ENCODE results near the gene PKMYT1.

Gene PKMYT1

GRCh38 chr16:3017794-3018506 lies 37.7 kb upstream of the PKMYT1 start, which contains the start of gene CLDN6:
Gene CLDN6, minus strand, starts transcription at chr16:3018183. Its CDS starts 2,162 bp downstream, at chr16:3016021.
- DNase-seq = peak in 1 of 3 experiments; percentile 2

DNA sequence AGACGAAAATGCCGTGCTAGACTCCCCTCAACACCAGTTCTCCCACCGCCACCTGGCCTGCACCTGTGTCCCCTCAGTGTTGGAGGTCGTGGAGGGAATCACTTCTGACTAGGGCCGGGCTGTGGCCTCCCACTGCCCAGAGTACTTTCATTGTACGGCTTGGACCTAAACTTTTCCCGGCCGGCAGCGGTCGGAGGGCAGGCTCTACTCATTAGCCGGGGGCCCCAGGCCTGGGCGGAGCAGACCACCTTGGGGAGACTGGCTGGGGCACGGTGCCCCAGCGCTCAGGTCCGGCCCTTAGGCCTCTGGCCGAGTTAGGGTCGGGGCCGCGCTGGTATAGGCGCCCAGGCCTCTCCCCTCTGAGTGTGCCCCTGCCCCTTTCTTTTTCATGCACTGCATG lies 37.1 kb upstream of the PKMYT1 start:
- DNase-seq = no peak

- no peak for DNase-seq
These were observed 35.7 kb upstream of the PKMYT1 start for GRCh38 chr16:3015865-3016521.

DNA sequence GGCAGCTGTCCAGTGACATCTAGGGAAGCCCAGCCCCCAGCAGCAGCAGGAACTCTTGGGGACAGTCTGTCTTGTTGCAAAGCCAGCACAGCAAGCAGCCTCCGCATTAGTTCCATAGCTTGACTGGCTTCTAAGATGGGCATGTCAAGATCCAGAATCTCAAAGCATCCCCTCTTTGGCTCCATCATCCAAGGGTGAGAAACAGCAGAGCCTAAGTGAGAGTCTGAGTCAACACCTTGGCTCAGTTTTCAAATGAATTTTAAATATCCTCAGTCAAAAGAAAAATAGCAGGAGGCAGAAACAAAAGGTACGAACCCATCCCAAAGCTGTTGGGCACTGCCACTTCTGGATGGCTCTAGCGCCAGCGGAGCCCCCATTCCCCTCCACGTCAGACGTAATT lies 34.7 kb upstream of the PKMYT1 start:
- no peak for DNase-seq

DNA sequence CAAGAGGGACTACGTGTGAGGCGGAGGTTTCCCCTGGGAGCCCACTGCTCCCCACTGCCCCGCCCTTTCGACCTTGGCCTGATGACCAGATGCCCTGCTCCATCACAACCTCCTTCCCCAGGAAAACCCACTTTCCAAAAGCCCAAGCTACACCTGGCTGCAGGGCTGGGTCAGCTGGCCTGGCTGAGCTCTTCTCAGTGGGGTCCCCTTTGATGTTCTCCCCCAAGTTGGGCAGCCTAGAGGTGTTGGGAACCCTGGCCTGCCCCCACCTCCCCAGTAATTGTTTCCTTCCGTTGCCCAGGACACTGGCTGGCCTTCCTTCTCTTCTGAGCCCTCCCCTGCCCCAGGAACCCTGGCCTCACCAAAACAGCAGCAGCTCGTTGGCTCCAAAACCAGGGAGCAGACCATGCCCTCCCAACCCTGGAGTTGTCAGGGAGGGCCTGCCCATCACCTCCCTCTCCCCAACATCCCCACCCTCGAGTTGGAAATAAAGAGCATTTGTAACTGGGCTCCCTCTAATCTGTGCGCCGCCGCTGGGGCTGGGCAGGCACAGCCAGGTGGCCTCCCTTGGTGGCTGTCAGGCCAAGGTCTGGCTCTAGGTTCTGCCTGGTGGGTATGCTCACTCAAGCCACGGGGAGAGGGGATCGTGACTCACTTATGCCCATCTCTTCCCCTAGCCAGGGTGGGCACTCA lies 33.9 kb upstream of the PKMYT1 start:
- DNase-seq = no peak

GRCh38 chr16:3013491-3013951 lies 33.3 kb upstream of the PKMYT1 start:
- peak in 1 of 3 experiments; percentile 47 for DNase-seq

DNA sequence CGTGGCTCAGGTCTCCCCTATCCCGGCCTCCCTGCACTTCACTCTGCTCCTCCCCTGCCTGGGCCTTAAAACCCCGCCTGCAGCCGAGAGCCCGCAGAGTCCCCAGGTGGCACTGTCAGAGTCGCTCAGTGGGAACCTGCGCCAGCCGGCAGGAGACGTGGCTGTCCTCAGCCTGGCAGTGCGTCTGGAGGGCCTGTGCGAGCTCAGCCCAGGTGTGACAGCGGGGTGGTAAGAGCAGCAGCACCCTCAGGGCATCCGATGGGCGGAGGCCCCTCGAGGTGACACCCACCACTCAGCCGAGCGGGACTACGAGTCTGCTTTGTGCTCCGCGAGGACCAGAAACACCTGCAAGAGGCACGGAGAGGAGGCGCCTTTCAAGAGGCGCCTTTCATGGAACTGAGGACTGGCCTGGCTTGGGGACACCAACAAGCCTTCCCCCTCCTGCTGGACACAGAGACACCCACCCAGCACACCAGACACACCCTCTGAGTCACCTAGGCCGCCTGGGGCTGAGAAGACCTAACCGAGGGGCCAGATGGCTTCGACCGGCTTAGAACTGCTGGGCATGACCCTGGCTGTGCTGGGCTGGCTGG lies 32.7 kb upstream of the PKMYT1 start, which contains the start of gene CLDN9:
Gene CLDN9 (plus strand): TSS at position 96 of the 593 bp plus-strand sequence. CDS start 440 bp downstream, at position 536.
- DNase-seq = peak; percentile 87 to 95 (median 92)

DNA sequence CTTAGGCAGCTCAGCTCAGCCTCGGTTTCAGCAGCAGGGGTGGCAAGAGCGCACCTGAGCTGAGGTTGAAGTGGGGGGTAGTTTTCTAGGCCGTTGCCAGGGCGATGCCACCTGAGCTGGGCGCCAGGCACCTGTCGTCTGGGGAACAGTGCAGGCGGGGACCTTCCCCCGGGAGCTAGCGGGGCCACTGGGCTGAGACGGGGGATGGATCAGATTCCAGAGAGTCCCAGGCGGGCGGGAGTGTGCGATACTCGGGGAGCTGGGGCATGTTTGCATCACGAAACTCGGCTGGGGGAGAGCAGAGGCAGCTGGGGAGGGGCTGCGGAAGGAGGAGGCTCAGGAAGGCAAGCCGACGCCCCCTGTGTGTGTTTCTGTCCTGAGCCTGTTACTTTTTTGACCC lies 32.0 kb upstream of the PKMYT1 start:
- DNase-seq = peak; percentile 81 to 94 (median 90)

- no peak for DNase-seq
These were observed 30.3 kb upstream of the PKMYT1 start for GRCh38 chr16:3010510-3010909.

- DNase-seq = peak in 2 of 3 experiments; percentile 15 to 24
These were observed 29.5 kb upstream of the PKMYT1 start for GRCh38 chr16:3009568-3010390.

DNA sequence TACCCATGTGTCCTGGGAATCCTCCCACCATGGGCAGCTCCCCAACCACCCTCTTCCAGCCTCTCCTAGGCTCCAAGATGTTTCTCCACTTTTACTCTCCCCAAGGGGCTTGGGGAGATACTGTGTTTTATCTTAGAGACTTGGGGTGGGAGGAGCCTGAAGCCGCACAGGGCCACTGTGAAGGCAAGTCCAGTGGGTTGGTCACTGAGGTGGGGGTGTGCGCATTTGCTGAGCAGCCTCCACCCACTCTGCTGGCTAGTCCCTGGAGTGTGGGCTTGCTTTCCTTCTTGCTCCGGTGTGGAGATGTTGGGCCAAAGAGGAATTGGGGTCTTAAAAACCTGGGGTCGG lies 28.4 kb upstream of the PKMYT1 start:
- no peak for DNase-seq

- no peak for DNase-seq
These were observed 27.9 kb upstream of the PKMYT1 start for GRCh38 chr16:3007957-3008689.

DNA sequence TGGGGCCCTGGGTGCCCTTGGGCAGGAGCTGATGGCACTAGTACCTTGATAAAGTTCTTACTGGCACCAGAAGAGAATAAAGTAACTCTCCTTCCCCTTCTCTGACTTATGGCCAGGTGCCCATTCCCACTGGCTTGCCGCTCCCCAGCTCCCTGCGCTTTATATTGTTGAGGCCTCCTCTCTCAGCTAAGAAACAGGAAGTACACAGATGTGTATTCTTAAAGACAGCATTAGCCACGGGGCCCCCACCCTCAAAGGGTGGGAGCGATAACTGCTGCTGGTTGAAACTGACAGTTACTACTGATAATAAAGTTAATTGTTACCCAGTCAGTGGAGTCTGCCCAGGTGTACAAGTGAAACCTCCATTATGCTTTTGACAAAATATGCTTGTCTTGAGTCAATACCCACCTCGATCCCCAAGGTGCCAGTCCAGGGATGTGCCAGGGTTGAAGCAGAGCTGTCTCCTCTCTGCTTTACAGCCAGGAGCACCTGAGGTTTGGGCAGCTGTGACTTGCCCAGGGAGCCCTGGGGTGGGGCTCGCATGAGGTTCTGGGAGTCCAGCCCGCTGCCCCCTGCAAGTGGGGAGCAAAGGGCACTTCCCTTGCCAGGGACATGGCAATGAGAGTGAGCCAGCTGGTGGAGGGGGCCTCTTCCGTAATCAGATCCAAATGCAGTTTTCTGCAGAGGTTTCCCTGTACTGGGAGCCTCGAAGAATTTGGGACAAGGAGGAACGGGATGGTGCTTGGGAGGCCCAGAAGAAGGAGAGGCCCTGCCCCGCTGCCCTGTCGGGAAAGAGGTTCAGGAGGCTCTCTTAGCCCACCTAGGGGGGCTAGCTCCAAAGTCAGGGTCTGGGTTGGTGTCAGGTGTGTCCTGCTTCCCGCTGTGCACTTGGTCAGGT lies 27.1 kb upstream of the PKMYT1 start:
- no peak for DNase-seq

DNA sequence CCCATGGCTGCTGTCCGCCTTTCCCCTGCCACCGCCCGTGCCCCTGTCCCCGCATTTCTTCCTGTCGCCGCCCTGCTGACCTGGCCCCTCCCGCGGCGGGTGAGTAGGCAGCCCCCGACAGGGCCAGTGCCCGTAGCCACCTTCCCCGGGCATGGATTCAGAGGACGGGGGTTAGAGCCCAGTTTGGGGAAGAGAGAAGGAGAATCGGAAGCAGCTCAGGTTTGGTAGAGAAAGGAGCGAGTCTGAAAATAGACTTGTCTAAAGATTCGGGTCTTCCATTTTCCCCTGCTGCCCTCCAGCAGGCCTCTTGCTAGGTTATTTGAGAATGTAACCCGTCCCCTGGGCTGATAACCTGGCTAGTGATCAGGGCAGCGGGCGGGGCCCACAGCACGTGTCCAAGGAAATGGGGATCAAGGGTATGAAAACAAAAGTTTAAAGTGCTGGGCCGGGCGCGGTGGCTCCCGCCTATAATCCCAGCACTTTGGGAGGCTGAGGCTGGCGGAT lies 24.6 kb upstream of the PKMYT1 start:
- DNase-seq = peak; percentile 50 to 70 (median 59)

- peak; percentile 43 to 52 (median 45) for DNase-seq
These were observed 24.1 kb upstream of the PKMYT1 start for GRCh38 chr16:3004319-3004718.

GRCh38 chr16:3003582-3004270 lies 23.5 kb upstream of the PKMYT1 start:
- DNase-seq = peak; percentile 99 to 100 (median 99)

DNA sequence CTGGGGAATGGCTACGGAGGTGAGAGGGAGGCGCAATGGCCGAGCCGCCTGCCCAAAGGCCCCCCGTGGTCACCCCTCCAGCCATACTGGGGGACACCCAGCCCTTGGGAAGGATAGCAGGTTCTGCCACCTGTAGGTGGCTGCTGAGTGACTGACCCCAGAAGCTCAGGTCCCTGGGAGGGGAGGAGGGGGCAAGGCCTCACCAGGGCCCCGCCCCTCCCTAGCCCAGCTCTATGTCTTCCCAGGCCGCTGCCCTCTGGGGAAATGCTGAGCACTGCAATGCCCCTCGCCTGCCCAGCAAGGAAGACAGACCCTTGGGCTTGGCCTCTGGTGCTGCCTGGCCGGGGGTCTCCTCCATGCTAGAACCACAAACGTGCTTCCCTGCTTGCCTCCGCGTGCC lies 21.1 kb upstream of the PKMYT1 start:
- no peak for DNase-seq

GRCh38 chr16:3000540-3000939 lies 20.3 kb upstream of the PKMYT1 start:
- no peak for DNase-seq

DNA sequence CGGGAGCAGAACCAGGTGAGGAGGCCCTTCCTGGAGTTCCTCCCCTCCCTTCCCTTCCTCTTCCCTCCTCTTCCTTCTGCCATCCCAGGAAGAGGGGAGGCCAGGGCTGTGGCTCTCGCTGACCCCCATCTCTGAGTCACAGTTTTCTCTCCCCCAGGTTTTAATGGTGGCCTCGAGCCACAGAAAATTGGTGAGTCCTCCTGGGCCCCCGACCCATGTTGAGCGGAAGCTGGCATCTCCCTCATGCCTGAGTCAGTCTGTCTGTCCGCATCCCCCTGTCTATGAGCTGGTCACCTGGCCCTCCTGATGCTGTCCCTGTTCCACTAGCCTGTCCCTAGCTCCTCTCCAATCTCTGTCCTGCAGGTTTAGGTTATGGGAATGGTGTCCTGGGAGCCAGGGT lies 19.7 kb upstream of the PKMYT1 start:
- no peak for DNase-seq

GRCh38 chr16:2996298-2996697 lies 16.1 kb upstream of the PKMYT1 start:
- DNase-seq = no peak

All from NCI-H1417 (cell line).